Measurements from ENCODE around the gene SPIN3.
A peak's percentile ranks its signal among the peaks of the same experiment; 100 is the strongest.
"Not testable (repeated sequence)": the region's sequence is repeated elsewhere in the genome, so short reads cannot be mapped to it uniquely, and the experiment has no call there.

The SPIN3 gene

GRCh38 chrX:56995271-56995994, at the start of gene SPIN3:
Gene SPIN3 (minus strand): TSS chrX:56995541. CDS start chrX:56994947, 594 bp downstream.
- peak; percentile 23 for DNase-seq

- DNase-seq: no peak
Observed at GRCh38 chrX:57044245-57044644, 48.9 kb upstream of the SPIN3 start.

- not testable (repeated sequence) for DNase-seq
Observed at GRCh38 chrX:57037265-57037664, 41.9 kb upstream of the SPIN3 start.

- DNase-seq: no peak
Observed at GRCh38 chrX:56994375-56995270, 718 bp downstream of the SPIN3 start.

- DNase-seq: no peak
Observed at GRCh38 chrX:56987741-56988140, 7.6 kb downstream of the SPIN3 start.

GRCh38 chrX:56986138-56986537, 9.2 kb downstream of the SPIN3 start:
- DNase-seq: peak; percentile 9

GRCh38 chrX:56978172-56978571, 17.2 kb downstream of the SPIN3 start:
- peak; percentile 49 for DNase-seq

GRCh38 chrX:56975611-56976010, 19.7 kb downstream of the SPIN3 start:
- DNase-seq: no peak

GRCh38 chrX:56974408-56974807, 20.9 kb downstream of the SPIN3 start:
- no peak for DNase-seq

- DNase-seq: no peak
Observed at GRCh38 chrX:56969559-56969958, 25.8 kb downstream of the SPIN3 start.

GRCh38 chrX:56968980-56969379, 26.4 kb downstream of the SPIN3 start:
- DNase-seq: no peak

- no peak for DNase-seq
Observed at GRCh38 chrX:56963377-56963776, 32.0 kb downstream of the SPIN3 start.

GRCh38 chrX:56947699-56948098, 47.6 kb downstream of the SPIN3 start:
- no peak for DNase-seq

- not testable (repeated sequence) for DNase-seq
Observed at GRCh38 chrX:56946201-56946600, 49.1 kb downstream of the SPIN3 start.

- DNase-seq: not testable (repeated sequence)
Observed at GRCh38 chrX:56945226-56945625, 50.1 kb downstream of the SPIN3 start.

- no peak for DNase-seq
Observed at GRCh38 chrX:56943264-56943663, 52.1 kb downstream of the SPIN3 start.
